ENCODE results near the gene TMED1. TPM values are rescaled to one million over a fixed set of nuclear protein-coding genes. Genes with fewer than 3 reads are reported as not detected.
A peak's percentile ranks its signal among the peaks of the same experiment; 100 is the strongest.

The TMED1 gene
- total RNA-seq, 1 experiment from 2014 or later, result 26.3 TPM

GRCh38 chr19:10816691-10817090 lies 19.3 kb downstream of the TMED1 start:
- CTCF ChIA-PET, result no interaction called here
- H3K9ac ChIP-seq (ENCODE audit: low read length), result no peak overlapping the region
- no peak for ATAC-seq

More at GRCh38 chr19:10816691-10817090, 19.3 kb downstream of the TMED1 start:
- peaks cover 11 to 18% of the 10 kb centered on the region in 2 experiments for H3K4me1 ChIP-seq (ENCODE audit: control insufficient read depth in 1 of 2, insufficient read depth in 2 of 2, low read length in 2 of 2)
- no peaks in the 10 kb centered on the region for H3K9me3 ChIP-seq (ENCODE audit: control insufficient read depth in 1 of 2, insufficient read depth in 1 of 2, low read depth in 1 of 2, low read length in 2 of 2)
- H3K79me2 ChIP-seq (ENCODE audit: insufficient read depth, low read length), result no peaks in the 10 kb centered on the region
- no TSS peak for BruUV-seq (replicated peaks)
- H2AFZ ChIP-seq (ENCODE audit: low read depth, low read length, poor library complexity, severe bottlenecking), result no peak overlapping the region
- no peaks in the 10 kb centered on the region for H4K20me1 ChIP-seq (ENCODE audit: insufficient read depth)
- H3K9me2 ChIP-seq (ENCODE audit: insufficient read depth), result no peaks in the 10 kb centered on the region
- no peak overlapping the region for H3K4me2 ChIP-seq (ENCODE audit: low read length)
- H3K4me3 ChIP-seq (replicated peaks in 1 of 2; ENCODE audit: low read depth in 1 of 2, low read length in 2 of 2), result no peak overlapping the region
- POLR2A ChIA-PET, result no interaction called here
- 0 out of 2 replicates have a peak overlapping the region, but pooled peaks have one; percentile 6 for H3K27ac ChIP-seq (ENCODE audit: low read depth, low read length)
- DNase-seq (ENCODE audit: low read depth, low spot score), result no peak
- intact Hi-C loops (cut with micrococcal nuclease), result no loop called here
- RAD21 ChIA-PET (ENCODE audit: low non-redundant PET in 1 of 2, low total read pairs in 2 of 2, uncharacterized antibody in 2 of 2, unreplicated experiment in 2 of 2), result no interaction called here
- TF ChIP-seq SP1 (IDR thresholded peaks at IDR 0.05; ENCODE audit: low read depth) (no peak), SRF (IDR thresholded peaks at IDR 0.05; ENCODE audit: low read depth) (no peak), ZFX (IDR thresholded peaks at IDR 0.05) (no peak), RAD21 (IDR thresholded peaks at IDR 0.05; ENCODE audit: low read depth) (no peak), REST (IDR thresholded peaks at IDR 0.05; ENCODE audit: low read depth) (no peak), EZH2 (IDR thresholded peaks at IDR 0.05) (no peak), JUND (IDR thresholded peaks at IDR 0.05) (no peak), CBX3 (IDR thresholded peaks at IDR 0.05; ENCODE audit: low read depth) (no peak), EZH2phosphoT487 (IDR thresholded peaks at IDR 0.05; ENCODE audit: borderline replicate concordance) (no peak)
- TF ChIP-seq, protein P1, sequence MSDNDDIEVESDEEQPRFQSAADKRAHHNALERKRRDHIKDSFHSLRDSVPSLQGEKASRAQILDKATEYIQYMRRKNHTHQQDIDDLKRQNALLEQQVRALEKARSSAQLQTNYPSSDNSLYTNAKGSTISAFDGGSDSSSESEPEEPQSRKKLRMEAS (IDR thresholded peaks at IDR 0.05), result no peak
- H3K36me3 ChIP-seq (ENCODE audit: control insufficient read depth in 1 of 2, insufficient read depth in 2 of 2, low read length in 2 of 2), result peaks cover 0 to 6% of the 10 kb centered on the region in 2 experiments; a peak in 3 of 4 replicates
- no peaks in the 10 kb centered on the region for H3K27me3 ChIP-seq (ENCODE audit: insufficient read depth, low read length)
